GM18508 (cell line): Measurements from ENCODE around the gene RFX8.
"Not testable (repeated sequence)": the region's sequence is repeated elsewhere in the genome, so short reads cannot be mapped to it uniquely, and the experiment has no call there.

Experiments used
- ATAC-seq: cut with Tn5 transposase; IDR thresholded peaks from one replicate; pipeline ENCODE4 v1.9.1; 2021; ENCODE audit warnings: moderate number of reproducible peaks; ENCODE audit not compliant: insufficient read depth, unreplicated experiment

The RFX8 gene

DNA sequence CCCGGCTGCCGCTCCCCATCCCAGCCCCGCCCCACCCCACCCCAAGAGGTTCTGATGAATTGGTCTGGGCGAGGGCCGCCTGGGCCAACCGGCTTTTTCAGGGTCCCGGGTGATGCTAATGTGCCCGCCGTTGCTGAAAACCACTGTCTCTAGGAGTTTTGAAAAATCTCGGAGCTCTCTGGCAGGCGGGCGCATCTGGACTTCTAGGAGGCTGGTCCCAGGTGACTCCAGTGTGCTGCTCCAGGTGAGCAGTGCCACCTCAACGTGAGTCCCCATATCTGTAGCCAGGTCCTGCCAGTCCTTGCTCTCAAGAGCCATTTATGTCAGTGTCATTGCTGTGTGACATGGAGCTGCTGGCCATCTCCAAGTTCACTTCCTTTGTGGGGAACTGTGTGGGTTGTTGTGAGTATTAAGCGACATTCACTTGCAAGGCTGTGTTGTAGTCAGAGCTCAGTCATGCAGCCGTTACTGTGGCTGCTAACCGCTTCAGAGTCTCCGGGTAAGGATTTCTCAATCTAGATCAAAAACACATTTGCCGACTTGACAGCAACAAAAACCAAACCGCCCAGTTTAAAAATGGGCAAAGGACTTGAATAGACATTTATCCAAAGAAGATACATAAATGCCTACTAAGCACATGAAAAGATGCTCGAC is at the start of gene RFX8:
TSS of gene RFX8 (minus strand) at position 382 of the 654 bp plus-strand sequence. CDS start 8,264 bp downstream, outside the sequence.
- no peak for ATAC-seq

DNA sequence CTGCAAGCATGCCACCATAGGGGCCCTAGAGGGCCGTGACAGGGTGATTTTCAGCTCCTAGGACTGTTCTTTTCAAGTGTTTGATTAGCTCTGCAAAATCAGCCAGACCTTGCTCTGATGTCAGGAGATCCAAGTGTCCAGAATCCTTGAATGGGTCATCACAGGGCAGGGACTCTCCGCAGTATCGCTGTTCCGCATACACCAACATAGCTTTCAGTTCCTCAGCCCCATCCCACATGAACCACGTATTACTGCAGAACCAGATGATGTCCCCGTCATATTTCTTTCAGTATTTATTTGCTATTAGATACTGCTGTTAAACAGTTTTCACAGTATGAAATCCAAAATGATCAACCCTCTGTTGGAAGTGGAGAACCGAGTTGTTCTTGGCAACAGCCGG is 46.6 kb upstream of the RFX8 start:
- ATAC-seq = no peak

- ATAC-seq = no peak
Measured at GRCh38 chr2:101520246-101520645, 45.3 kb upstream of the RFX8 start.

- ATAC-seq = no peak
Measured at GRCh38 chr2:101518578-101519492, 43.9 kb upstream of the RFX8 start.

GRCh38 chr2:101517758-101518271 is 42.9 kb upstream of the RFX8 start:
- ATAC-seq = no peak

GRCh38 chr2:101516823-101517690 is 42.1 kb upstream of the RFX8 start:
- no peak for ATAC-seq

GRCh38 chr2:101516349-101516748 is 41.4 kb upstream of the RFX8 start:
- no peak for ATAC-seq

- no peak for ATAC-seq
Measured at GRCh38 chr2:101515477-101515876, 40.6 kb upstream of the RFX8 start.

- no peak for ATAC-seq
Measured at GRCh38 chr2:101512993-101513392, 38.1 kb upstream of the RFX8 start.

DNA sequence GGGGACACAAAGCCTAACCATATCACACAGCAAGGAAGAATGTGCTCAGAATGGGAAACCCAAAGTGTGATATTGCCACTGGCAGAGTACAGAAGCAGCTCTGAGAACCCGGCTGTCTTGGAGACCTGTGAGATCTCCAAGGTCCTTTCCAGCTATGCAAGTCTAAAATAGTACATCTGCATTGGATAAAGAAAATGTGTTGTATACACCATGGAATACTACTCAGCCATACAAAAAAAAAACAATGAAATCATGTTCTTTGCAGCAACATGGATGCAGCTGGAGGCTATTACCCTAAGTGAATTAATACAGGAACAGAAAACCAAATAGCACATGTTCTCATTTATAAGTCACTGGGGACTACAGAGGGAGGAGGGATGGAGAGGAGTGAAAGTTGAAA is 36.5 kb upstream of the RFX8 start:
- no peak for ATAC-seq

GRCh38 chr2:101509499-101510284 is 34.8 kb upstream of the RFX8 start:
- ATAC-seq = no peak

DNA sequence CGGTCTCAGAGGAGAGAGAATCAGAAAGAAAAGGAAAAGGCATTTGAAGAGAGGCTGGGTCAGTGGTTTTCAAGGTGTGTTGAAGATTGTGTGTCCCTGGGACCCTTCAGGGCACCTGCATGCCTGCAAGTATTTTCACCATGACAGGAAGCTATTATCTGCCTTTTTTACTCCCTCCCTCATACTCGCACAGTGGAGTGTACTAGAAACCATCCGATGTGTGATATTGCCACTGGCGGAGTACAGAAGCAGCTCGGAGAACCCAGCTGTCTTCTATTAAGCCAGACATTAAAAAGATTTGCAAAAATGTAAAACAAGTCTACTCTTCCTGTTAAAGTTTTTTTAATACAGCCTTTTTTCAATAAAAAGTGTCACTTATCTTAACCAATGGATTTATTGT is 33.7 kb upstream of the RFX8 start:
- no peak for ATAC-seq

GRCh38 chr2:101505276-101505675 is 30.4 kb upstream of the RFX8 start:
- not testable (repeated sequence) for ATAC-seq

DNA sequence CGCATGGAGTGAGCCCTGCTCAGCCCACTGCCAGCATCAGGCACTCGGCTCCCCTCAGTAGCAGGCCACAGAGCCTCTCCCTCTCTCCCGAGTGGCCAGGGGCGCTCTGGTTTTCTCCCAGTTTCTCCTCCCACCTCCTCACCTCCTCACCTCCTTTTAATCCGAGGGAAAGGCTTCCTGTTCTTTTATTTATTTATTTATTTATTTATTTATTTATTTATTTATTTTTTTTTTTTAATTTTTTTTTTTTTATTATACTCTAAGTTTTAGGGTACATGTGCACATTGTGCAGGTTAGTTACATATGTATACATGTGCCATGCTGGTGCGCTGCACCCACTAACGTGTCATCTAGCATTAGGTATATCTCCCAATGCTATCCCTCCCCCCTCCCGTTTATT is 29.8 kb upstream of the RFX8 start:
- ATAC-seq = not testable (repeated sequence)

DNA sequence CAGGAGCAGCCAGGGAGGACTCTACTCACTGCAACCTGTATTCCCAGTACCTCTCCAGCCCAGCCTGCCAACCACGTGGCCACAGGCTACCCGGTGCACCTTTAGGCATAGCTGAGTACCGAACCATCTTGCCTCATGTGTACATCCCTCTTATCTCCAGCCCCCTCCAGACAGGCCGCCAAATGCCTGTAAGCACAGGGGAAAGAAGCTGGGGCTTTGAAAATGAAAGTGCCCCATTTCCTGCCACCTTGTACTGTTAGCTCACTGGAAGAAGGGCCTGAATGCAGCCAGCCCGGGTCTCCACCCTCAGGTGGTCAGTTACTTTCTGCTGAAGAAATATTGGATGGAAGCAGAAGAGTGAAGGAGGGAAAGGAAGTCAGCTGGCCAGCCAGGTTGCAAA is 27.2 kb upstream of the RFX8 start:
- ATAC-seq = no peak

DNA sequence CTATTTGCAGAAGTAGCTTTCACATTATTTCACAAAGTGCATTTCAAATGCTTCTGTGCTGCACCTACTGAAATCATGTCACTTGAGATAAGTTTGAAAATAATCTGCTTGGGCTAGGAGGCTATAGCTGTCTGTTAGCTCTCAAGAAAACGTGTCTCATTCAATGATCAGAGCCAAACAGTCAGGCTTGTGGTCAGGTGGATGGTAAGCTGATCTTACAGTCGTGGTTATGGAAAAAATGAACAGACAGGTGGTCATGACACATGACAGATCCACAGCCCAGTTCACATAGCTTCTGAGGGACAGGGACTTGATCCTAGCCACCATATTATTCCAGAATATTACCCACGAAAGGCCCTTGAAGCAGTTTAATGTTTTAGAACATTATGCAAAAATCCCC is 26.5 kb upstream of the RFX8 start:
- ATAC-seq = no peak

GRCh38 chr2:101500860-101501259 is 25.9 kb upstream of the RFX8 start:
- ATAC-seq = no peak

GRCh38 chr2:101500180-101500579 is 25.3 kb upstream of the RFX8 start:
- no peak for ATAC-seq

DNA sequence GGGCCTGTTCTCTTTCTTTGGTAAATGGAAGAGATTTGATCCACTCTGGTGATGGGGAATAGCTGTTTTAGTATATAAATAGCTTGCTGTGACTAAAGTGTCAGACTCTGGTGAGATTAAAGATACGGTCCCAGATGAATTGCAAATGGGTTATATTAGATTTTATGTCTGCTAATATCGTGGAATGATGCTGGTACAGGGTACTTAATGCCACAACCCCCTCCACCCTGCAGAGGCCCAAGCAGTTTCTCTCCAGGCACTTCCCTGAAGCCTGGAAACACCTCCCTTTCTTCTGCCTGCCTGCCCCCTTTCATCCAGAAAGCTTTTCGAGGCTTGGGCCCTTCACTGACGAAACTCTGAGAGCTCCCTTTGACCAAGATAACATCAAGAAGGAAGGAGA is 21.4 kb upstream of the RFX8 start:
- no peak for ATAC-seq
